ENCODE measurements around the gene OR51V1. TPM values are rescaled to one million over a fixed set of nuclear protein-coding genes. Genes with fewer than 3 reads are reported as not detected.

Gene OR51V1
- total RNA-seq, 4 donors from 2014 or later: not detected

DNA sequence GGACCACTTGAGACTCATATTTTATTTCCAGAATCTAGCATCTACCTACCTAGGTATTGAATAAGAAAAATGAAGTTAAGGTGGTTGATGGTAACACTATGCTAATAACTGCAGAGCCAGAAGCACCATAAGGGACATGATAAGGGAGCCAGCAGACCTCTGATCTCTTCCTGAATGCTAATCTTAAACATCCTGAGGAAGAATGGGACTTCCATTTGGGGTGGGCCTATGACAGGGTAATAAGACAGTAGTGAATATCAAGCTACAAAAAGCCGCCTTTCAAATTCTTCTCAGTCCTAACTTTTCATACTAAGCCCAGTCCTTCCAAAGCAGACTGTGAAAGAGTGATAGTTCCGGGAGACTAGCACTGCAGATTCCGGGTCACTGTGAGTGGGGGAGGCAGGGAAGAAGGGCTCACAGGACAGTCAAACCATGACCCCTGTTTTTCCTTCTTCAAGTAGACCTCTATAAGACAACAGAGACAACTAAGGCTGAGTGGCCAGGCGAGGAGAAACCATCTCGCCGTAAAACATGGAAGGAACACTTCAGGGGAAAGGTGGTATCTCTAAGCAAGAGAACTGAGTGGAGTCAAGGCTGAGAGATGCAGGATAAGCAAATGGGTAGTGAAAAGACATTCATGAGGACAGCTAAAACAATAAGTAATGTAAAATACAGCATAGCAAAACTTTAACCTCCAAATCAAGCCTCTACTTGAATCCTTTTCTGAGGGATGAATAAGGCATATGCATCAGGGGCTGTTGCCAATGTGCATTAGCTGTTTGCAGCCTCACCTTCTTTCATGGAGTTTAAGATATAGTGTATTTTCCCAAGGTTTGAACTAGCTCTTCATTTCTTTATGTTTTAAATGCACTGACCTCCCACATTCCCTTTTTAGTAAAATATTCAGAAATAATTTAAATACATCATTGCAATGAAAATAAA lies 24.3 kb upstream of the OR51V1 start:
- no peak for ATAC-seq (ENCODE audit: low FRiP score)
- TF ChIP-seq, protein P1, sequence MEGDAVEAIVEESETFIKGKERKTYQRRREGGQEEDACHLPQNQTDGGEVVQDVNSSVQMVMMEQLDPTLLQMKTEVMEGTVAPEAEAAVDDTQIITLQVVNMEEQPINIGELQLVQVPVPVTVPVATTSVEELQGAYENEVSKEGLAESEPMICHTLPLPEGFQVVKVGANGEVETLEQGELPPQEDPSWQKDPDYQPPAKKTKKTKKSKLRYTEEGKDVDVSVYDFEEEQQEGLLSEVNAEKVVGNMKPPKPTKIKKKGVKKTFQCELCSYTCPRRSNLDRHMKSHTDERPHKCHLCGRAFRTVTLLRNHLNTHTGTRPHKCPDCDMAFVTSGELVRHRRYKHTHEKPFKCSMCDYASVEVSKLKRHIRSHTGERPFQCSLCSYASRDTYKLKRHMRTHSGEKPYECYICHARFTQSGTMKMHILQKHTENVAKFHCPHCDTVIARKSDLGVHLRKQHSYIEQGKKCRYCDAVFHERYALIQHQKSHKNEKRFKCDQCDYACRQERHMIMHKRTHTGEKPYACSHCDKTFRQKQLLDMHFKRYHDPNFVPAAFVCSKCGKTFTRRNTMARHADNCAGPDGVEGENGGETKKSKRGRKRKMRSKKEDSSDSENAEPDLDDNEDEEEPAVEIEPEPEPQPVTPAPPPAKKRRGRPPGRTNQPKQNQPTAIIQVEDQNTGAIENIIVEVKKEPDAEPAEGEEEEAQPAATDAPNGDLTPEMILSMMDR (IDR thresholded peaks at IDR 0.05): no peak

DNA sequence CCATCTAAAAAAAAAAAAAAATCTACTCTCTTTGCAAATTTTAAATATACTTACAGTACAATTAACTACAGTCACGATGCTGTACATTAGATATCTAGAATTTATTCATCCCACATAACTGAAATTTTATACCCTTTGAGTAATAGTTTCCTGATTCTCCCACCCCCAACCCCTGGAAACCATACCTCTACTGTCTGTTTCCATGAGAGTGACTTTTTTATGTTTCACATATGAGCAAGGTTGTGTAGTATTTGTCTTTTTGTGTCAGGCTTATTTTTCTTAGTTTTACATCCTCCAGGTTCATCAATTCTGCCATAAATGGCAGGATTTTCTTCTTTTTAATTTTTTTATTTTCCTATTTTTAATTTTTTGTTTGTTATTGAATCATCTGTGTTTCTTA lies 23.2 kb upstream of the OR51V1 start:
- DNase-seq (ENCODE audit: low spot score): no peak
- TF ChIP-seq, protein P1 (IDR thresholded peaks at IDR 0.05): no peak
- ATAC-seq (ENCODE audit: low FRiP score): no peak

More for the DNA sequence above, 24.3 kb upstream of the OR51V1 start:
- DNase-seq (ENCODE audit: low spot score): no peak

DNA sequence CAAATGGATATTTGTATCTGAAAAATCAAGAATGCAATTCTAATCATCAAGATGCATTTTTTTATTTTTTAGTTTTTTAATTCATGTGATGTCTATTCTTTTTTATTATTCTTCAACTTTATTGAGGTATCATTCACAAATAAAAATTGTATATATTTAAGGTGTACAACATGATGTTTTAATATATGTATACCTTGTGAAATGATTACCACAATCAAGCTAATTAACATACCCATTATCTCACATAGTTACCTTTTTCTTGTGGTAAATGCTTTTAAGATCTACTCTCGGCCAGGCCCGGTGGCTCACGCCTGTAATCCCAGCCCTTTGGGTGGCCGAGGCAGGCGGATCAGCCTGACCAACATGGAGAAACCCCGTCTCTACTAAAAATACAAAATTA lies 22.7 kb upstream of the OR51V1 start:
- TF ChIP-seq, protein P1 (IDR thresholded peaks at IDR 0.05): no peak
- ATAC-seq (ENCODE audit: low FRiP score): no peak
- no peak for DNase-seq (ENCODE audit: low spot score)

DNA sequence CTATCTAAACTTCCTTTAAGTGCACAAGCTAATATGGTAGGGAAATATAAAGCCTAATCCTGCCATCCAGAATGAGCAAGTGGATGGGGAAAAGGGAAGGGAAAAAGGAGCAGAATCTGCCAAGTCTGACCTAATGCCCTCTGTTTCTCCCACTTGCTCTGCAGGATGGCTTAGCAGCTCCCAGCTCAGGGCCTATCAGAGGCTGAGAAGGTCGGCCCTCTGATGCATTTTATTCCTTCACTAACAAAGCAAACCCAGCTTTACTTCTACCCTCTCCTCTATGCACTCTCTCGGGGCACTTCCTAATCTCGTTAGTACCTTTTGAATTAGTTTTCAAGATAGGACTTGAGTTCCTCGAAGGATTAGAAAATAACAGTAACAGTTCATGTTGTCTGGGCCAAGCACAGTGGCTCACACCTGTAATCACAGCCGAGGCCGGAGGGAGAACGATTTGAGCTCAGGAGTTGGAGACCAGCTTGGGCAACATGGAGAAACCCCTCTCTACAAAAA lies 9.9 kb upstream of the OR51V1 start:
- TF ChIP-seq, protein P1 (IDR thresholded peaks at IDR 0.05): no peak
- ATAC-seq (ENCODE audit: low FRiP score) (no peak), DNase-seq (ENCODE audit: low spot score) (no peak)

DNA sequence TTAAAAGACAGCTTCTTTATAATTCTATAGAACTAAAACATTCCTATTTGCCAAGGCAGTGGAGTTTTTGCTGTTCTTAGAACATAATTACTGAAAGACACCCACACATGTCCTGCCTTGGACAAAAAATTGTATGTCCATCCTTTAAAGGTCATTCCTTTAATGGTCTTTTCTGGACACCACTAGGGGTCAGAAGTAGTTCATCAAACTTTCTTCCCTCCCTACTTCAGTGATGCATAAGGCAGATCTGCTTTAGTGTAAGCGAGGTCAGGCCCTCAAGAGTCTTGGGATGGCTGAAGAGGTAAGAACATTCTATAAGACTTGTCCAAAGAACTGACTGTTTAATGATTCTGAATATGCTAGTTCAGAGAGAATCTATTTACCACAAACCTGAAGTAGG lies 4.3 kb upstream of the OR51V1 start:
- no peak for DNase-seq (ENCODE audit: low spot score)
- no peak for ATAC-seq (ENCODE audit: low FRiP score)
- TF ChIP-seq, protein P1 (IDR thresholded peaks at IDR 0.05): no peak

DNA sequence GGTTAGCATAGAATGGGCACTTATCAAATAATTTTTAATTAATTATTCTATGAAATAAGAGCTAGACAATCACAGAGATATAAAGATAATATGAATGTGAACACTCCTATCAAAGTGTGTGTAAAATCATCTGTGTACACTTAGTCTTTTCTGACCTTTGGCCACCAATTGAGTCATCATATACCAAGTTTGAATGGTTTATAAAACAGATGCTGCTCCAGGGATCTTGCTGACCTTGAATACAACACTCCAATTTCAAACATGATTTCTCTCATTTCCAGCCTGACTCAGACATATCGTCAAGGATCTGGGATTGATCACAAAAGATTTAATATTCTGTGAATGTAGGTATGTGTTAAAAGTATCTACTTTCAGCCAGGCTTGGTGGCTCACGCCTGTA lies 2.9 kb upstream of the OR51V1 start:
- no peak for ATAC-seq (ENCODE audit: low FRiP score)
- no peak for DNase-seq (ENCODE audit: low spot score)
- TF ChIP-seq, protein P1 (IDR thresholded peaks at IDR 0.05): no peak

DNA sequence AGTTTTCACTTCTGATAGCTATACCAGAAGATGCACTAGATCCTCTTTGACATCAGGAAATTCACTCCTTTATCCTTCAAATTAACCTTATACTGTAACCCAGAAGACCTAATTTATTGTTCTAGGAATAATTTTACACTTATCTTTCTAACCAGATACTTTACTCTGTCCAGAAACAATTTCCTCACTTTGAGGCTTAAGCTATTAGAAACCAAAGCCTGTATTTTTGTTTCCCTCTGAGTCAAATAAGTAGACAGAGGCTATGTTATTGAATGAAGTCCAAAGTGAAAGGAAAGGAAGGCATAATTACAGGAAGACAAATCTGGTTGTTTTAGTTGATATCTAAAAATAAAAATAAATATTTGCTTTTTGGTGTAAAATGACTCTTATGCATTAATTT lies 2.2 kb downstream of the OR51V1 start:
- TF ChIP-seq, protein P1 (IDR thresholded peaks at IDR 0.05): no peak
- ATAC-seq (ENCODE audit: low FRiP score): no peak
- no peak for DNase-seq (ENCODE audit: low spot score)

Data from omental fat pad (tissue), 4 donors.